ENCODE measurements around the gene EFL1.

Gene EFL1

GRCh38 chr15:82128401-82129148 is 134.0 kb downstream of the EFL1 start:
- Histone ChIP-seq H3K9me3 (ENCODE audit: control insufficient read depth, low read length) (no peaks in the 10 kb centered on the region), H3K4me2 (ENCODE audit: low read length) (no peak overlapping the region), H3K4me3 (ENCODE audit: low read depth, low read length) (no peak overlapping the region), H3K9ac (no peak overlapping the region), H3K27me3 (ENCODE audit: control insufficient read depth, insufficient read depth, low read length) (no peaks in the 10 kb centered on the region), H3K36me3 (ENCODE audit: control insufficient read depth, insufficient read depth, low read length) (no peaks in the 10 kb centered on the region), H3K27ac (no peak overlapping the region), H2AFZ (no peak overlapping the region), H3K79me2 (no peaks in the 10 kb centered on the region), H3K4me1 (no peaks in the 10 kb centered on the region)
- TF ChIP-seq CTCF (IDR thresholded peaks at IDR 0.05), result no peak

- H3K9me3 ChIP-seq (ENCODE audit: control insufficient read depth, low read length), result no peaks in the 10 kb centered on the region
- no peak overlapping the region for H2AFZ ChIP-seq
- H3K36me3 ChIP-seq (ENCODE audit: control insufficient read depth, insufficient read depth, low read length), result no peaks in the 10 kb centered on the region
- no peak overlapping the region for H3K9ac ChIP-seq
- TF ChIP-seq CTCF (IDR thresholded peaks at IDR 0.05), result no peak
- H3K79me2 ChIP-seq, result no peaks in the 10 kb centered on the region
- no peak overlapping the region for H3K4me3 ChIP-seq (ENCODE audit: low read depth, low read length)
- no peaks in the 10 kb centered on the region for H3K27me3 ChIP-seq (ENCODE audit: control insufficient read depth, insufficient read depth, low read length)
- no peaks in the 10 kb centered on the region for H3K4me1 ChIP-seq
- no peak overlapping the region for H3K4me2 ChIP-seq (ENCODE audit: low read length)
- H3K27ac ChIP-seq, result no peak overlapping the region
Observed at GRCh38 chr15:82127581-82127980, 135.0 kb downstream of the EFL1 start.

- Histone ChIP-seq H2AFZ (no peak overlapping the region), H3K27ac (no peak overlapping the region), H3K4me1 (no peaks in the 10 kb centered on the region), H3K79me2 (no peaks in the 10 kb centered on the region), H3K36me3 (ENCODE audit: control insufficient read depth, insufficient read depth, low read length) (no peaks in the 10 kb centered on the region), H3K27me3 (ENCODE audit: control insufficient read depth, insufficient read depth, low read length) (no peaks in the 10 kb centered on the region), H3K4me2 (ENCODE audit: low read length) (no peak overlapping the region), H3K4me3 (ENCODE audit: low read depth, low read length) (no peak overlapping the region), H3K9ac (no peak overlapping the region), H3K9me3 (ENCODE audit: control insufficient read depth, low read length) (no peaks in the 10 kb centered on the region)
- no peak for TF ChIP-seq CTCF (IDR thresholded peaks at IDR 0.05)
Observed at GRCh38 chr15:82126346-82126745, 136.2 kb downstream of the EFL1 start.

GRCh38 chr15:82124331-82125263 is 137.9 kb downstream of the EFL1 start:
- Histone ChIP-seq H3K4me1 (no peaks in the 10 kb centered on the region), H3K27me3 (ENCODE audit: control insufficient read depth, insufficient read depth, low read length) (no peaks in the 10 kb centered on the region), H3K9ac (no peak overlapping the region), H2AFZ (no peak overlapping the region), H3K27ac (no peak overlapping the region), H3K36me3 (ENCODE audit: control insufficient read depth, insufficient read depth, low read length) (no peaks in the 10 kb centered on the region), H3K79me2 (no peaks in the 10 kb centered on the region), H3K4me2 (ENCODE audit: low read length) (no peak overlapping the region), H3K4me3 (ENCODE audit: low read depth, low read length) (no peak overlapping the region), H3K9me3 (ENCODE audit: control insufficient read depth, low read length) (no peaks in the 10 kb centered on the region)
- no peak for TF ChIP-seq CTCF (IDR thresholded peaks at IDR 0.05)
